Measurements from ENCODE around the gene DPF3.
"Not testable (repeated sequence)": the region's sequence is repeated elsewhere in the genome, so short reads cannot be mapped to it uniquely, and the experiment has no call there.

The DPF3 gene

DNA sequence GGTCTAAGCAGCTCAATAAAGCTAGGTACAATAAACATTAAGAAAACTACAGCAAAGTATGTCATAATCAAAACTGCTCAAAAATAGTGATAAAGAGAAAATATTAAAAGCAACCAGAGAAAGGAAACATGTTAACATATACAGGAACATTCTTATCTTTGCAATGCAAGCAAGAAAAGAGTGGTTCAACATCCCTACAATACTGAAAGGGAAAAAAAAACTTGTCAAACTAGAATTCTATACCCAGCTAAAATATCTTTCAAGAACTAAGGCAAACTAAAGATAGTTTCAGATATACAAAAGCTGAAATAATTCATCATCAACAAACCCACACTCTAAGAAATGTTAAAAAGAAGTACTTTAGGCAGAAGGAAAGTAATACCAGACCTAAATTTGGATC, 134.2 kb downstream of the DPF3 start:
- no peaks in the 10 kb centered on the region for H3K27me3 ChIP-seq (ENCODE audit: control insufficient read depth, insufficient read depth, low read length)
- no peak overlapping the region for H3K4me3 ChIP-seq (ENCODE audit: low read length)
- no peak overlapping the region for H3K9ac ChIP-seq (ENCODE audit: low read length)

DNA sequence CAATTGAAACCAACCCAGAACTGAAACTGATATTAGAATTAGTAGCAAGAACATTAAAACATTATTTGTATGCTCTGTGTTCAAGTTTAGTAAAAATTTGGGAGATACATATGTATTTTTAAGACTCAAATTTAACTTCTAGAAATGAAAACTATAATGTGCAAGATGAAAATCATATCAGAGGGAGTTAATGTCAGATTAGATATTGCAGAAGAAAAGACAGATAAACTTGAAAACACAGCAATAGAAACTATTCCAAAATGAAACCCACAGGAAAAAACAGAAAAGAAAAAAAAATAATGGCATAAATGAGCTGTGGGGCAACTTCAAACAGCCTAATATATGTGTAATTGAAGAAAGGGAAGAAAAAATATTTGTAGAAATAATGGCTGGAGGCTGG, 134.9 kb downstream of the DPF3 start:
- Histone ChIP-seq H3K27ac (ENCODE audit: low read depth, low read length) (no peak overlapping the region), H3K36me3 (ENCODE audit: control insufficient read depth, insufficient read depth, low read length) (no peaks in the 10 kb centered on the region), H3K27me3 (ENCODE audit: control insufficient read depth, insufficient read depth, low read length) (no peaks in the 10 kb centered on the region), H3K4me1 (ENCODE audit: control insufficient read depth, insufficient read depth, low read length) (no peaks in the 10 kb centered on the region), H3K4me3 (ENCODE audit: low read length) (no peak overlapping the region), H3K9ac (ENCODE audit: low read length) (no peak overlapping the region)

More for the DNA sequence above, 134.2 kb downstream of the DPF3 start:
- Histone ChIP-seq H3K36me3 (ENCODE audit: control insufficient read depth, insufficient read depth, low read length) (no peaks in the 10 kb centered on the region), H3K4me1 (ENCODE audit: control insufficient read depth, insufficient read depth, low read length) (no peaks in the 10 kb centered on the region), H3K27ac (ENCODE audit: low read depth, low read length) (no peak overlapping the region)

GRCh38 chr14:72758420-72758819, 135.5 kb downstream of the DPF3 start:
- Histone ChIP-seq H3K9ac (ENCODE audit: low read length) (no peak overlapping the region), H3K36me3 (ENCODE audit: control insufficient read depth, insufficient read depth, low read length) (no peaks in the 10 kb centered on the region), H3K27ac (ENCODE audit: low read depth, low read length) (no peak overlapping the region), H3K27me3 (ENCODE audit: control insufficient read depth, insufficient read depth, low read length) (no peaks in the 10 kb centered on the region), H3K4me3 (ENCODE audit: low read length) (no peak overlapping the region), H3K4me1 (ENCODE audit: control insufficient read depth, insufficient read depth, low read length) (no peaks in the 10 kb centered on the region)

DNA sequence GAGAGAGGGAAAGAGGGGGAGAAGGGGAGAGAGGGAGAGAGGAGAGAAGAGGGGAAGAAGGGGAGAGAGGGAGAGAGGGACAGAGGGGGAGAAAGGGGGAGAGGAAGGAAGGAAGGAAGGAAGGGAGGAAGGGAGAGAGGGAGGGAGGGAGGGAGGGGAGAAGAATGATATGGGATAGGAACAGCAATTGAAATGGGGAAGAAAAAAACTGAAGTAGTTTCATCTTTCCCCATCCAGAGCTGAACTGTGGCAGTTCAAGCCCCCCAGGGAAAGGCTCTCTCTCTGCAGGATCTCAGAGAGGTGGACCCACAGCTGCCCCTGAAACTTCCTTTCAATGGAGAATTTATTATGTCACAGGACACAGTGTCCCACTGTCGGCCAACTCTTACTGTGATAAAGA, 136.9 kb downstream of the DPF3 start:
- Histone ChIP-seq H3K27ac (ENCODE audit: low read depth, low read length) (no peak overlapping the region), H3K36me3 (ENCODE audit: control insufficient read depth, insufficient read depth, low read length) (no peaks in the 10 kb centered on the region), H3K9ac (ENCODE audit: low read length) (no peak overlapping the region), H3K4me3 (ENCODE audit: low read length) (no peak overlapping the region), H3K27me3 (ENCODE audit: control insufficient read depth, insufficient read depth, low read length) (no peaks in the 10 kb centered on the region), H3K4me1 (ENCODE audit: control insufficient read depth, insufficient read depth, low read length) (no peaks in the 10 kb centered on the region)

- Histone ChIP-seq H3K4me3 (ENCODE audit: low read length) (no peak overlapping the region), H3K4me1 (ENCODE audit: control insufficient read depth, insufficient read depth, low read length) (no peaks in the 10 kb centered on the region), H3K9ac (ENCODE audit: low read length) (no peak overlapping the region), H3K27me3 (ENCODE audit: control insufficient read depth, insufficient read depth, low read length) (no peaks in the 10 kb centered on the region), H3K27ac (ENCODE audit: low read depth, low read length) (no peak overlapping the region), H3K36me3 (ENCODE audit: control insufficient read depth, insufficient read depth, low read length) (no peaks in the 10 kb centered on the region)
Measured at GRCh38 chr14:72755766-72756165, 138.1 kb downstream of the DPF3 start.

GRCh38 chr14:72754949-72755348, 139.0 kb downstream of the DPF3 start:
- no peak overlapping the region for H3K27ac ChIP-seq (ENCODE audit: low read depth, low read length)
- no peaks in the 10 kb centered on the region for H3K27me3 ChIP-seq (ENCODE audit: control insufficient read depth, insufficient read depth, low read length)
- H3K9ac ChIP-seq (ENCODE audit: low read length): no peak overlapping the region
- H3K4me1 ChIP-seq (ENCODE audit: control insufficient read depth, insufficient read depth, low read length): no peaks in the 10 kb centered on the region
- no peak overlapping the region for H3K4me3 ChIP-seq (ENCODE audit: low read length)
- H3K36me3 ChIP-seq (ENCODE audit: control insufficient read depth, insufficient read depth, low read length): no peaks in the 10 kb centered on the region

DNA sequence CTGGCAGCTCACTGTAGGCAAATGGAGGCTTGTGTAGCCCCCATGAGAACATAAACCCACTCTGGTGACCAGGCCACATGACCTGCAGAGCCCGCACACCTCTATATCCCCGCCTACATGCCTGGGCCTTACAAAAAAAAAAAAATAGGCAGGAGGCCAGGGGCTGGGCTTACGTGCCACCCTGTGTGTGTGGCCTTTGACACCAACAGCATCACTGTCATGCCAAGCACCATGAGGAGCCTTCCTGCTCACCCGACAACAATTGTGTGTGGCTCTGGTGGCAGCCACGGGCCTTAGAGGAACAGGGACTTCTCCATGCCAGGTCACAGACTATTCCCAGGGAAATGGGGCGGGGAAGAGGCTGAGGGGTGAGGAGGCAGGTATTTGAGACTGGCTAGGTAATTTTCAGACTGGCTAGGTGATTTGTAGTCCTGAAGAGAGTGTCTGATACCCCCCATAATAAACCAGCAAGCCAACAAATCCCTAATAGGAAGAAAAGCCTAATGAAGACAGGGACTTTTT, 140.0 kb downstream of the DPF3 start:
- Histone ChIP-seq H3K27ac (ENCODE audit: low read depth, low read length) (no peak overlapping the region), H3K27me3 (ENCODE audit: control insufficient read depth, insufficient read depth, low read length) (no peaks in the 10 kb centered on the region), H3K36me3 (ENCODE audit: control insufficient read depth, insufficient read depth, low read length) (no peaks in the 10 kb centered on the region), H3K4me1 (ENCODE audit: control insufficient read depth, insufficient read depth, low read length) (no peaks in the 10 kb centered on the region), H3K9ac (ENCODE audit: low read length) (no peak overlapping the region), H3K4me3 (ENCODE audit: low read length) (no peak overlapping the region)

GRCh38 chr14:72753044-72753710, 140.7 kb downstream of the DPF3 start:
- Histone ChIP-seq H3K27ac (ENCODE audit: low read depth, low read length) (no peak overlapping the region), H3K36me3 (ENCODE audit: control insufficient read depth, insufficient read depth, low read length) (no peaks in the 10 kb centered on the region), H3K27me3 (ENCODE audit: control insufficient read depth, insufficient read depth, low read length) (no peaks in the 10 kb centered on the region), H3K9ac (ENCODE audit: low read length) (no peak overlapping the region), H3K4me1 (ENCODE audit: control insufficient read depth, insufficient read depth, low read length) (no peaks in the 10 kb centered on the region), H3K4me3 (ENCODE audit: low read length) (no peak overlapping the region)

GRCh38 chr14:72752034-72752412, 141.9 kb downstream of the DPF3 start:
- Histone ChIP-seq H3K36me3 (ENCODE audit: control insufficient read depth, insufficient read depth, low read length) (no peaks in the 10 kb centered on the region), H3K4me1 (ENCODE audit: control insufficient read depth, insufficient read depth, low read length) (no peaks in the 10 kb centered on the region), H3K9ac (ENCODE audit: low read length) (no peak overlapping the region), H3K4me3 (ENCODE audit: low read length) (no peak overlapping the region), H3K27me3 (ENCODE audit: control insufficient read depth, insufficient read depth, low read length) (no peaks in the 10 kb centered on the region), H3K27ac (ENCODE audit: low read depth, low read length) (no peak overlapping the region)

GRCh38 chr14:72751276-72752033, 142.4 kb downstream of the DPF3 start:
- no peak overlapping the region for H3K9ac ChIP-seq (ENCODE audit: low read length)
- H3K4me1 ChIP-seq (ENCODE audit: control insufficient read depth, insufficient read depth, low read length): no peaks in the 10 kb centered on the region
- H3K27ac ChIP-seq (ENCODE audit: low read depth, low read length): no peak overlapping the region
- no peak overlapping the region for H3K4me3 ChIP-seq (ENCODE audit: low read length)
- H3K36me3 ChIP-seq (ENCODE audit: control insufficient read depth, insufficient read depth, low read length): no peaks in the 10 kb centered on the region
- H3K27me3 ChIP-seq (ENCODE audit: control insufficient read depth, insufficient read depth, low read length): no peaks in the 10 kb centered on the region

- H3K27ac ChIP-seq (ENCODE audit: low read depth, low read length); H3K4me3 ChIP-seq (ENCODE audit: low read length); H3K9ac ChIP-seq (ENCODE audit: low read length); H3K4me1 ChIP-seq (ENCODE audit: control insufficient read depth, insufficient read depth, low read length); H3K36me3 ChIP-seq (ENCODE audit: control insufficient read depth, insufficient read depth, low read length); H3K27me3 ChIP-seq (ENCODE audit: control insufficient read depth, insufficient read depth, low read length): not testable (repeated sequence)
Measured at GRCh38 chr14:72748921-72749320, 145.0 kb downstream of the DPF3 start.

GRCh38 chr14:72747652-72748051, 146.2 kb downstream of the DPF3 start:
- H3K9ac ChIP-seq (ENCODE audit: low read length): no peak overlapping the region
- no peak overlapping the region for H3K27ac ChIP-seq (ENCODE audit: low read depth, low read length)
- H3K27me3 ChIP-seq (ENCODE audit: control insufficient read depth, insufficient read depth, low read length): no peaks in the 10 kb centered on the region
- no peak overlapping the region for H3K4me3 ChIP-seq (ENCODE audit: low read length)
- no peaks in the 10 kb centered on the region for H3K4me1 ChIP-seq (ENCODE audit: control insufficient read depth, insufficient read depth, low read length)
- H3K36me3 ChIP-seq (ENCODE audit: control insufficient read depth, insufficient read depth, low read length): no peaks in the 10 kb centered on the region
